Measurements from ENCODE around the gene EIF3F. TPM values are rescaled to one million over a fixed set of nuclear protein-coding genes. Genes with fewer than 3 reads are reported as not detected.
A peak's percentile ranks its signal among the peaks of the same experiment; 100 is the strongest.
"Not testable (repeated sequence)": the region's sequence is repeated elsewhere in the genome, so short reads cannot be mapped to it uniquely, and the experiment has no call there.

Gene EIF3F
- total RNA-seq, 1 donor from 2014 or later, result 210 TPM

DNA sequence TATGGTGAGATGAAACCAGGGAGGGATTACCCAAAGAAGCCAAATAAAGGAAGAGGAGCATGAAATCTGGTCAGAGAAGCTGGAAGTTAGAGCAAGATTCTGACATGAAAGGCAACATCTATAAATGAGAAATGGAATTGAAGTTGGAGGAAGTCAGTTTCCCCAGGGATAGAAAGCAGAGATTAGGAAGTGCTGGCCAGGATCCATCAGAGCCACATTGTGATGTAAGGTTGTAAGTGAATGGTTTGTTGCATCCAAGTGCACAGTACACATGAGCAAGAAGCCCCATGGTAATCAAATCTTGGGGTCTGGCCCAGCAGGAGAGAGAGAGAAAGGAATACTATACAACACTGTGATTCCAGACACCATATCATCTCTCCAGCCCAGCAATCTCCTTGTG lies 15.3 kb upstream of the EIF3F start:
- H3K4me3 Mint-ChIP-seq, result no peak overlapping the region
- intact Hi-C loops (cut with micrococcal nuclease), result no loop called here
- no peak for DNase-seq (ENCODE audit: low spot score)
- H3K27ac Mint-ChIP-seq, result no peak overlapping the region
- H3K36me3 Mint-ChIP-seq (ENCODE audit: low read depth), result no peaks in the 10 kb centered on the region
- no peaks in the 10 kb centered on the region for H3K4me1 Mint-ChIP-seq (ENCODE audit: low read depth)
- H3K9me3 Mint-ChIP-seq, result no peaks in the 10 kb centered on the region
- peaks cover 4% of the 10 kb centered on the region for H3K27me3 Mint-ChIP-seq (ENCODE audit: insufficient read depth)

DNA sequence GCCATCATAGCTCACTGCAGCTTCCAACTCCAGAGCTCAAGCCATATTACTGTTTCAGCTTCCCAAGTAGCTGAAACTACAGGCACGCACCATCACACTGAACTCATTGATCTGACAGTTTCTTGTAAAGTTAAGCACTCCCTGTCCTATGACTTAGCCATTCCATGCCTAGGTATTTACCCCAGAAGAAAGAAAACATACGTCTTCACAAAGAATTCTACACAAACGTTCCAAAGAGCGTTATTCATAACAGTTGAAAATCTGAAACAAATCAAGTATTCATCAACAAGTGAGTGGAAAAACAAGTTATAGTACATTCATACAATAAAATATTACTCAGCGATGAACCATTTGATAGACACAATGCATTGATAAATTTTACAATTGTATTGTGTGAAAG lies 14.1 kb upstream of the EIF3F start:
- Mint-ChIP-seq H3K27ac (no peak overlapping the region), H3K27me3 (ENCODE audit: insufficient read depth) (peaks cover 4% of the 10 kb centered on the region), H3K4me3 (no peak overlapping the region), H3K36me3 (ENCODE audit: low read depth) (no peaks in the 10 kb centered on the region), H3K4me1 (ENCODE audit: low read depth) (no peaks in the 10 kb centered on the region), H3K9me3 (no peaks in the 10 kb centered on the region)
- no peak for DNase-seq (ENCODE audit: low spot score)
- intact Hi-C loops (cut with micrococcal nuclease), result no loop called here

DNA sequence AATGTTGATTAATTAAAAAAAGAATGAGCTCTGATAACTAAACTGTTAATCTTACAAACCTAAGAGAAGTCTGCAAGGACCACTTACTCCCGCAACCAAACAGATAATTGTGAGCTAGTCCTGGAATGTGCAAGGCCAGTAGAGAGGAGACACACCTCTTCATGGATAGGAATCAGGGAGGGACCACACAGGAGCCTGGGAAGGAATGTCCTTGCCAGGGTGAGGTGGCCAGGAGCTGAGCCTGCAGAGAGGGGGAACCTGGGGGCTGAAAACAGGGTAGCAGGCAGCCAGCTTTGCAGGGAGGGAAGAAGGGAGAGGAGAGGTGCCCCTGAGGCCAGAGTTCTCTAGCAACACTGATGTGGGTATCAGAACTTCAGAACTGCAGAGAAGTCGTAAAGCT lies 12.5 kb upstream of the EIF3F start:
- no peaks in the 10 kb centered on the region for H3K9me3 Mint-ChIP-seq
- H3K27me3 Mint-ChIP-seq (ENCODE audit: insufficient read depth), result peaks cover 2% of the 10 kb centered on the region
- H3K4me1 Mint-ChIP-seq (ENCODE audit: low read depth), result no peaks in the 10 kb centered on the region
- H3K4me3 Mint-ChIP-seq, result no peak overlapping the region
- intact Hi-C loops (cut with micrococcal nuclease), result no loop called here
- no peak overlapping the region for H3K27ac Mint-ChIP-seq
- H3K36me3 Mint-ChIP-seq (ENCODE audit: low read depth), result no peaks in the 10 kb centered on the region
- DNase-seq (ENCODE audit: low spot score), result no peak

GRCh38 chr11:7977232-7977917 lies 9.8 kb upstream of the EIF3F start:
- DNase-seq (ENCODE audit: low spot score), result no peak
- H3K36me3 Mint-ChIP-seq (ENCODE audit: low read depth), result no peaks in the 10 kb centered on the region
- H3K27ac Mint-ChIP-seq, result no peak overlapping the region
- no peak overlapping the region for H3K4me3 Mint-ChIP-seq
- H3K27me3 Mint-ChIP-seq (ENCODE audit: insufficient read depth), result no peaks in the 10 kb centered on the region
- intact Hi-C loops (cut with micrococcal nuclease), result no loop called here
- H3K4me1 Mint-ChIP-seq (ENCODE audit: low read depth), result no peaks in the 10 kb centered on the region
- H3K9me3 Mint-ChIP-seq, result no peaks in the 10 kb centered on the region

DNA sequence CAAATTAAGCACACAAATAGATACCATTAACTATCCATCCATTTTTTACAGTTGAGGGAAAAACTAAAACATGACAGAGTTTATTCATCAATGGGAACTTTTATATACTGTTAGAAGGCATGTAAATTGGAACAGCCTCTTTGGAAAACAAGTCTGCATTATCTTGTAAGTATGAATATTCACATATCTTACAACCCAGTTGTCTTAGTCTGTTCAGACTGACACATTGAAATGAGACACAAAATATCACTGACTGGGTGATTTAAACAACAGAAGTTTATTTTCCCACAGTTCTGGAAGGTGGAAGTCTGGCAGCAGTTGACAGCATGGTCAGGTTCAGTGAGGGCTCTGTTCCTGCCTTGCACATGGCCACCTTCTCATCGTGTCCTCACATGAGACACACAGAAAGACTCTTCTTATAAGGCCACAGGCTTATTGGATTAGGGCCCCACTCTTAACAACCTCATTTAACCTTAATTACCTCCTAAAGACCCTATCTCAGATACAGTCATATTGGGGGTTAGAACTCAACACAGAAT lies 5.4 kb upstream of the EIF3F start:
- Mint-ChIP-seq H3K27ac (no peak overlapping the region), H3K36me3 (ENCODE audit: low read depth) (no peaks in the 10 kb centered on the region), H3K4me1 (ENCODE audit: low read depth) (peaks cover 10% of the 10 kb centered on the region), H3K27me3 (ENCODE audit: insufficient read depth) (peaks cover 2% of the 10 kb centered on the region), H3K9me3 (no peaks in the 10 kb centered on the region), H3K4me3 (no peak overlapping the region)
- DNase-seq (ENCODE audit: low spot score), result no peak
- intact Hi-C loops (cut with micrococcal nuclease), result loop anchor here (10.0 kb wide), 2 partner anchors 1377 to 1633 kb away; partner anchors contain the start of genes ILK and RRP8

GRCh38 chr11:7982582-7983119 lies 4.5 kb upstream of the EIF3F start:
- Mint-ChIP-seq H3K27ac (no peak overlapping the region), H3K36me3 (ENCODE audit: low read depth) (no peaks in the 10 kb centered on the region), H3K27me3 (ENCODE audit: insufficient read depth) (peaks cover 2% of the 10 kb centered on the region), H3K9me3 (no peaks in the 10 kb centered on the region), H3K4me3 (no peak overlapping the region), H3K4me1 (ENCODE audit: low read depth) (peaks cover 14% of the 10 kb centered on the region)
- intact Hi-C loops (cut with micrococcal nuclease), result loop anchor here (10.0 kb wide), 2 partner anchors 1378 to 1632 kb away; partner anchors contain the start of genes ILK and RRP8
- DNase-seq (ENCODE audit: low spot score), result no peak

DNA sequence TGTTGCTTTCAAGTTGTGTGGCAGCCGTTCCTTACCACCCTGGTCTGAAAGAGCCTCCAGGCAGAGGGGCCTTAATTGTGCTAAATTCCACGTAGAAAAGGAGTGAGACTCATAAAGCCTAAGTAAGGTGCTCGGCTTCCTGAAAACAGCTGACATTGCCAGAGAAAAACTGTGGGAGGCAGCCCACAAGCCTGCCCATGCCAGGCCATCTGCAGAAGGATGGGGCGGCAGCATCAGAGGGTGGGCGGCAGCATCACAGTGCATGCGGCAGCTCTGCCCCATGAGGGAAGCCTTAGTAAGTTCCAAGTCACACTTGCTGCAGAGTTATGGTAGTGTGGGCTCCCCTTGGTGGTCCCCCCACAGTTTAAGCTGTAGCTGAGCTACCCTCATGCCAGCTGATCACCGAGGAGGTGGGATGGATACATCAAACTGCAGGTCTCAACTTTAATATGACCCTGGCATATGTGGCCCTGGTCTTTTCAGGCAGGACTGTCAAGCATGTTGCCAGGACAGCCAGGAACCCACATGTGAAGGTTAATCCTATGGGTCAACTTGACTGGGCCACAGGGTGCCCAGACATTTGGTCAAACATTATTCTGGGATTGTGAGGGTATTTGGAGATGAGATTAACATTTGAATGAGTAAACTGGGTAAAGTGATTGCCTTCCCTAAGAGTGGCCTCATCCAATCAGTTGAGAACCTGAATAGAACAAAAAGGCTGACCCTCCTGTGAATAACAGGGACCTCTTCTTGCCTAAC lies 3.1 kb upstream of the EIF3F start:
- H3K9me3 Mint-ChIP-seq, result no peaks in the 10 kb centered on the region
- H3K4me1 Mint-ChIP-seq (ENCODE audit: low read depth), result peaks cover 23% of the 10 kb centered on the region
- intact Hi-C loops (cut with micrococcal nuclease), result loop anchor here (10.0 kb wide), 2 partner anchors 1379 to 1631 kb away; partner anchors contain the start of genes ILK and RRP8
- peaks cover 2% of the 10 kb centered on the region for H3K27me3 Mint-ChIP-seq (ENCODE audit: insufficient read depth)
- H3K27ac Mint-ChIP-seq, result no peak overlapping the region
- DNase-seq (ENCODE audit: low spot score), result no peak
- H3K36me3 Mint-ChIP-seq (ENCODE audit: low read depth), result peaks cover 3% of the 10 kb centered on the region
- H3K4me3 Mint-ChIP-seq, result no peak overlapping the region

DNA sequence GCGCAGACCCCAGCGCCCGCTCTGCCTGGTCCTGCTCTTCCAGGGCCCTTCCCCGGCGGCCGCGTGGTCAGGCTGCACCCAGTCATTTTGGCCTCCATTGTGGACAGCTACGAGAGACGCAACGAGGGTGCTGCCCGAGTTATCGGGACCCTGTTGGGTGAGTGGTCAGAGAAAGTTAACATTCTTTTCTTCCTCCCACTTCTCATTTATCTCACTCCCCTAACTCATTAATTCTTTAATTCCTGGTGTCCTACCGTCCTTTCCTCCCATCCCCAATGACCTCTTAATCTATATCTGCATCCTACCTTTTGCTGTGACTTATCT lies 385 bp downstream of the EIF3F start:
- peak overlapping the region; percentile 93 for H3K27ac Mint-ChIP-seq
- intact Hi-C loops (cut with micrococcal nuclease), result loop anchor here (1.0 to 10.0 kb wide), 10 partner anchors 32 to 1755 kb away; partner anchors contain the start of genes FHIP1B, ILK, PPFIBP2 and RRP8
- H3K4me1 Mint-ChIP-seq (ENCODE audit: low read depth), result peaks cover 39% of the 10 kb centered on the region
- H3K27me3 Mint-ChIP-seq (ENCODE audit: insufficient read depth); DNase-seq (ENCODE audit: low spot score); H3K9me3 Mint-ChIP-seq: not testable (repeated sequence)
- peak overlapping the region; percentile 99 for H3K4me3 Mint-ChIP-seq
- H3K36me3 Mint-ChIP-seq (ENCODE audit: low read depth), result peaks cover 20% of the 10 kb centered on the region

GRCh38 chr11:7994581-7995278 lies 7.6 kb downstream of the EIF3F start:
- peaks cover 22% of the 10 kb centered on the region for H3K4me1 Mint-ChIP-seq (ENCODE audit: low read depth)
- H3K27ac Mint-ChIP-seq, result no peak overlapping the region
- no peaks in the 10 kb centered on the region for H3K9me3 Mint-ChIP-seq
- no peaks in the 10 kb centered on the region for H3K27me3 Mint-ChIP-seq (ENCODE audit: insufficient read depth)
- DNase-seq (ENCODE audit: low spot score), result no peak
- peaks cover 65% of the 10 kb centered on the region for H3K36me3 Mint-ChIP-seq (ENCODE audit: low read depth)
- no peak overlapping the region for H3K4me3 Mint-ChIP-seq
- intact Hi-C loops (cut with micrococcal nuclease), result no loop called here

GRCh38 chr11:7999795-8000194 lies 12.7 kb downstream of the EIF3F start:
- Mint-ChIP-seq H3K27me3 (ENCODE audit: insufficient read depth) (no peaks in the 10 kb centered on the region), H3K4me3 (no peak overlapping the region), H3K27ac (no peak overlapping the region), H3K4me1 (ENCODE audit: low read depth) (peaks cover 7% of the 10 kb centered on the region), H3K36me3 (ENCODE audit: low read depth) (peaks cover 33% of the 10 kb centered on the region), H3K9me3 (no peaks in the 10 kb centered on the region)
- intact Hi-C loops (cut with micrococcal nuclease), result no loop called here
- no peak for DNase-seq (ENCODE audit: low spot score)

DNA sequence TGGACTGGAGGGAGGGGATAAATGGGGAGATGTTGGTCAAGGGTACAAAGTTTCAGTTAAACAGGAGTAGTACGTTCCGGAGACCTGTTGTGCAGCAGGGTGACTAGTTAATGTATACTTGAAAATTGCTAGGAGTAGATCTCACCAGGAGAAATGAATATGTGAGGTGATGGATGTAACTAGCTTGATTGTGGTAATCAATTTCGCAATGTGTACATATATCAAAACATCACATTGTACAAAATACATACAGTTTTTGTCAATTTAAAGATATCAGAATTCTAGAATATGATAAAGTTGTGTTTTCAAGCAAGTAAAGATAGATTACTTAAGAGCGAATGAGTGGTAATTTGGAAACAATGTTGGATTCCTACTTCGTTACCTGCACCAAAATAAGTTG lies 13.3 kb downstream of the EIF3F start:
- no peak for DNase-seq (ENCODE audit: low spot score)
- H3K9me3 Mint-ChIP-seq, result no peaks in the 10 kb centered on the region
- H3K4me3 Mint-ChIP-seq, result no peak overlapping the region
- intact Hi-C loops (cut with micrococcal nuclease), result no loop called here
- H3K36me3 Mint-ChIP-seq (ENCODE audit: low read depth), result peaks cover 28% of the 10 kb centered on the region
- peaks cover 1% of the 10 kb centered on the region for H3K4me1 Mint-ChIP-seq (ENCODE audit: low read depth)
- H3K27me3 Mint-ChIP-seq (ENCODE audit: insufficient read depth), result no peaks in the 10 kb centered on the region
- H3K27ac Mint-ChIP-seq, result no peak overlapping the region

DNA sequence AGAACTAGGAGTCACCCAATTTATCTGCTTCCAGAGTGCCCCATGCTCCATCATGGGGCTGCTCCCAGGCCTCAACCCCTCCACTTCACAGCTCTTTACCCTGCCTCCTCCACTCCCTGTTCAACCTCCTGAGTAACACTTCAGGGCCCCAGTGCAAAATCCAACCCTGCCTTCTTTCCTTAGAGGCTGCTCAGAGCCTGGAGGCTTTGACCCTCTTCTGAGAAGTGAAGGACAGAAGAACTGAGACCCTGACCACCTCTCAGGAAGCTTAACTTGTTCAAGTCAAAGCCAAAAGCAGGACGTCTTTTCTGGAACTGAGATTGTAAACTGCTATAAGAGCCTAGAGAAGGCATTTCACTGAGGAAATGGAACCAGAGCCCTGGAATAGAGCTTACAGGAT lies 15.5 kb downstream of the EIF3F start:
- Mint-ChIP-seq H3K27ac (no peak overlapping the region), H3K36me3 (ENCODE audit: low read depth) (peaks cover 7% of the 10 kb centered on the region), H3K4me1 (ENCODE audit: low read depth) (no peaks in the 10 kb centered on the region), H3K4me3 (no peak overlapping the region), H3K9me3 (no peaks in the 10 kb centered on the region), H3K27me3 (ENCODE audit: insufficient read depth) (no peaks in the 10 kb centered on the region)
- no peak for DNase-seq (ENCODE audit: low spot score)
- intact Hi-C loops (cut with micrococcal nuclease), result no loop called here
